Gastrocnemius medialis (tissue), 4 donors: ENCODE results near the gene PTPRM. TPM values are rescaled to one million over a fixed set of nuclear protein-coding genes. Genes with fewer than 3 reads are reported as not detected.

Source experiments
- ATAC-seq, 2 donors: fragments of 150-250 bp; one replicate each; pipeline ENCODE4 v1.9.1; 2016
- DNase-seq, 2 donors: peaks; one replicate each; pipeline ENCODE4 v3.0.0-alpha.2; 2019
- H3K27ac ChIP-seq, 4 donors: fragments of 200-600 bp; sonication (generic); 1 replicate in 1 of 4; 2 replicates in 3 of 4; pipeline ENCODE4 v1.5.1; 2016 to 2018; ENCODE audit warnings: mild to moderate bottlenecking in 2 of 4, moderate library complexity in 1 of 4
- H3K27me3 ChIP-seq, 3 donors: fragments of 200-600 bp; sonication (generic) in 2 of 3; 1 replicate in 1 of 3; 2 replicates in 2 of 3; pipeline versions ENCODE4 v1.5.1 to v1.6.0; 2016 to 2019; ENCODE audit warnings: mild to moderate bottlenecking in 1 of 3, moderate library complexity in 1 of 3
- H3K36me3 ChIP-seq, 2 donors: fragments of 200-600 bp; sonication (generic) in 1 of 2; one replicate each; pipeline ENCODE4 v1.5.1; 2017 to 2018
- H3K4me1 ChIP-seq, 2 donors: fragments of 200-600 bp; sonication (generic) in 1 of 2; one replicate each; pipeline ENCODE4 v1.5.1; 2016 to 2017; ENCODE audit warnings: mild to moderate bottlenecking in 2 of 2
- H3K4me3 ChIP-seq, 4 donors: fragments of 200-600 bp; sonication (generic) in 3 of 4; 1 replicate in 1 of 4; 2 replicates in 3 of 4; pipeline ENCODE4 v1.5.1; 2016 to 2019; ENCODE audit warnings: mild to moderate bottlenecking in 2 of 4
- H3K9me3 ChIP-seq, 3 donors: fragments of 200-600 bp; sonication (generic) in 2 of 3; 1 replicate in 1 of 3; 2 replicates in 2 of 3; pipeline ENCODE4 v1.5.1; 2016 to 2019
- POLR2A ChIP-seq, 2 donors: fragments of 450-650 bp; IDR thresholded peaks; one replicate each; pipeline ENCODE4 v1.6.1; 2017; ENCODE audit warnings: antibody characterized with exemption in 2 of 2, mild to moderate bottlenecking in 2 of 2, moderate library complexity in 2 of 2
- in situ Hi-C, 4 donors: fragments of 200-750 bp; cut with MboI; loops; one replicate each; pipeline versions ENCODE4 v1.15.0 to v1.8.0; 2017; ENCODE audit warnings: low sequenced_read_pairs in 4 of 4
- intact Hi-C: fragments of 100-400 bp; cut with DNase I; formaldehyde crosslinking; loops from one replicate; pipeline ENCODE4 v1.15.1; 2023; ENCODE audit warnings: low total_unique reads
- total RNA-seq, 4 donors: library from RNA; depleted of rRNA; stranded (reverse); fragments of >200 nt; gene quantifications; one replicate each; pipeline versions ENCODE4 v1.1.0 to v1.2.3, GENCODE V29; 2016
- TF ChIP-seq, protein P1 (sequence below), 5 experiments: fragments of 450-650 bp in 3 of 5; fragments of 200-600 bp in 2 of 5; sonication (generic) in 2 of 5; IDR thresholded peaks in 4 of 5; conservative IDR thresholded peaks in 1 of 5; 1 replicate in 4 of 5; 2 replicates in 1 of 5; pipeline ENCODE4 v1.5.1; 2016 to 2019; ENCODE audit warnings: antibody characterized with exemption in 5 of 5, mild to moderate bottlenecking in 3 of 5, moderate library complexity in 3 of 5

Gene PTPRM
- total RNA-seq, 4 donors from 2014 or later, result 52.6 to 79.3 (median 63.8) TPM

GRCh38 chr18:8001711-8002301 lies 434.7 kb downstream of the PTPRM start:
- no peak overlapping the region for H3K4me3 ChIP-seq
- H3K36me3 ChIP-seq, result no peaks in the 10 kb centered on the region
- H3K27me3 ChIP-seq, result no peaks in the 10 kb centered on the region
- no peaks in the 10 kb centered on the region for H3K9me3 ChIP-seq
- H3K27ac ChIP-seq, result peak overlapping the region in 1 of 4 donors; percentile 4
- DNase-seq, result no peak
- H3K4me1 ChIP-seq, result peaks cover 15 to 19% of the 10 kb centered on the region in 2 donors
- in situ Hi-C loops, result no loop called here
- peak; percentile 77 to 92 for ATAC-seq
- intact Hi-C loops, result no loop called here
- no peak for TF ChIP-seq POLR2A (IDR thresholded peaks at IDR 0.05)
- TF ChIP-seq, protein P1, sequence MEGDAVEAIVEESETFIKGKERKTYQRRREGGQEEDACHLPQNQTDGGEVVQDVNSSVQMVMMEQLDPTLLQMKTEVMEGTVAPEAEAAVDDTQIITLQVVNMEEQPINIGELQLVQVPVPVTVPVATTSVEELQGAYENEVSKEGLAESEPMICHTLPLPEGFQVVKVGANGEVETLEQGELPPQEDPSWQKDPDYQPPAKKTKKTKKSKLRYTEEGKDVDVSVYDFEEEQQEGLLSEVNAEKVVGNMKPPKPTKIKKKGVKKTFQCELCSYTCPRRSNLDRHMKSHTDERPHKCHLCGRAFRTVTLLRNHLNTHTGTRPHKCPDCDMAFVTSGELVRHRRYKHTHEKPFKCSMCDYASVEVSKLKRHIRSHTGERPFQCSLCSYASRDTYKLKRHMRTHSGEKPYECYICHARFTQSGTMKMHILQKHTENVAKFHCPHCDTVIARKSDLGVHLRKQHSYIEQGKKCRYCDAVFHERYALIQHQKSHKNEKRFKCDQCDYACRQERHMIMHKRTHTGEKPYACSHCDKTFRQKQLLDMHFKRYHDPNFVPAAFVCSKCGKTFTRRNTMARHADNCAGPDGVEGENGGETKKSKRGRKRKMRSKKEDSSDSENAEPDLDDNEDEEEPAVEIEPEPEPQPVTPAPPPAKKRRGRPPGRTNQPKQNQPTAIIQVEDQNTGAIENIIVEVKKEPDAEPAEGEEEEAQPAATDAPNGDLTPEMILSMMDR (IDR thresholded peaks at IDR 0.05 in 4 of 5, conservative IDR thresholded peaks at IDR 0.05 in 1 of 5), result no peak

- TF ChIP-seq, protein P1 (IDR thresholded peaks at IDR 0.05 in 4 of 5, conservative IDR thresholded peaks at IDR 0.05 in 1 of 5), result no peak
- no peak for TF ChIP-seq POLR2A (IDR thresholded peaks at IDR 0.05)
- H3K27ac ChIP-seq, result no peak overlapping the region
- H3K36me3 ChIP-seq, result no peaks in the 10 kb centered on the region
- no peak for DNase-seq
- no peak for ATAC-seq
- H3K4me1 ChIP-seq, result peaks cover 15 to 19% of the 10 kb centered on the region in 2 donors
- intact Hi-C loops, result no loop called here
- no peaks in the 10 kb centered on the region for H3K27me3 ChIP-seq
- no peak overlapping the region for H3K4me3 ChIP-seq
- H3K9me3 ChIP-seq, result no peaks in the 10 kb centered on the region
- in situ Hi-C loops, result no loop called here
Measured at GRCh38 chr18:8003878-8004675, 437.0 kb downstream of the PTPRM start.

DNA sequence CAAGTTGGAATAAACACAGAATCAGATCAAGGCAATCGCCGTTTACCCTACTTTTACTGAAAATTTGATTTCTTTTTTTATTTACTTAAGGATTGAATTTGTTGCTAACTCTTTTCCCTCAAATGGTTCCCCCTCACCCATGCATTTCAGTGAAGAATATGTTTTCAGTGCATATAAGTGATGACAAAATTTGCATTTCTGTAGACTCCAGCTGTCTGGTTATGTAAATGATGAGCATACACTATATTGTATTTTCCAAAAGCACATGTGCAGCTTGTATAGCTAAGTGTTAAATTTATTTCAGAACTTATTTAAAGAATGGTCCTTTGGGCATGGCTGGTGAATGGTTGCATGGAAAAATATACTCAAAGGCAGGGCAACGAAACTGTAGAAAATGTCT lies 437.7 kb downstream of the PTPRM start:
- in situ Hi-C loops, result no loop called here
- H3K27ac ChIP-seq, result no peak overlapping the region
- intact Hi-C loops, result no loop called here
- ATAC-seq (no peak), DNase-seq (no peak)
- no peaks in the 10 kb centered on the region for H3K9me3 ChIP-seq
- no peaks in the 10 kb centered on the region for H3K27me3 ChIP-seq
- no peak for TF ChIP-seq POLR2A (IDR thresholded peaks at IDR 0.05)
- TF ChIP-seq, protein P1 (IDR thresholded peaks at IDR 0.05 in 4 of 5, conservative IDR thresholded peaks at IDR 0.05 in 1 of 5), result no peak
- no peak overlapping the region for H3K4me3 ChIP-seq
- peaks cover 14 to 16% of the 10 kb centered on the region in 2 donors for H3K4me1 ChIP-seq
- H3K36me3 ChIP-seq, result no peaks in the 10 kb centered on the region

GRCh38 chr18:8005870-8006569 lies 438.9 kb downstream of the PTPRM start:
- intact Hi-C loops, result no loop called here
- H3K27ac ChIP-seq, result no peak overlapping the region
- no peak for ATAC-seq
- H3K9me3 ChIP-seq, result no peaks in the 10 kb centered on the region
- TF ChIP-seq POLR2A (IDR thresholded peaks at IDR 0.05), result no peak
- TF ChIP-seq, protein P1 (IDR thresholded peaks at IDR 0.05 in 4 of 5, conservative IDR thresholded peaks at IDR 0.05 in 1 of 5), result no peak
- no peaks in the 10 kb centered on the region for H3K36me3 ChIP-seq
- no peak overlapping the region for H3K4me3 ChIP-seq
- in situ Hi-C loops, result no loop called here
- H3K27me3 ChIP-seq, result no peaks in the 10 kb centered on the region
- DNase-seq, result no peak
- H3K4me1 ChIP-seq, result peaks cover 8 to 10% of the 10 kb centered on the region in 2 donors
